Urothelium cell line (cell line): ENCODE measurements around the gene GTF3C6.
"Not testable (repeated sequence)": the region's sequence is repeated elsewhere in the genome, so short reads cannot be mapped to it uniquely, and the experiment has no call there.

Experiments
- DNase-seq: peaks from one replicate; pipeline ENCODE4 v3.0.0; 2011; ENCODE audit warnings: low spot score, mixed read lengths
- FAIRE-seq: peaks from 2 replicates; lab custom pipeline; 2011; peaks lifted over from hg19 to GRCh38; lab: Jason Lieb, UNC

Gene GTF3C6

DNA sequence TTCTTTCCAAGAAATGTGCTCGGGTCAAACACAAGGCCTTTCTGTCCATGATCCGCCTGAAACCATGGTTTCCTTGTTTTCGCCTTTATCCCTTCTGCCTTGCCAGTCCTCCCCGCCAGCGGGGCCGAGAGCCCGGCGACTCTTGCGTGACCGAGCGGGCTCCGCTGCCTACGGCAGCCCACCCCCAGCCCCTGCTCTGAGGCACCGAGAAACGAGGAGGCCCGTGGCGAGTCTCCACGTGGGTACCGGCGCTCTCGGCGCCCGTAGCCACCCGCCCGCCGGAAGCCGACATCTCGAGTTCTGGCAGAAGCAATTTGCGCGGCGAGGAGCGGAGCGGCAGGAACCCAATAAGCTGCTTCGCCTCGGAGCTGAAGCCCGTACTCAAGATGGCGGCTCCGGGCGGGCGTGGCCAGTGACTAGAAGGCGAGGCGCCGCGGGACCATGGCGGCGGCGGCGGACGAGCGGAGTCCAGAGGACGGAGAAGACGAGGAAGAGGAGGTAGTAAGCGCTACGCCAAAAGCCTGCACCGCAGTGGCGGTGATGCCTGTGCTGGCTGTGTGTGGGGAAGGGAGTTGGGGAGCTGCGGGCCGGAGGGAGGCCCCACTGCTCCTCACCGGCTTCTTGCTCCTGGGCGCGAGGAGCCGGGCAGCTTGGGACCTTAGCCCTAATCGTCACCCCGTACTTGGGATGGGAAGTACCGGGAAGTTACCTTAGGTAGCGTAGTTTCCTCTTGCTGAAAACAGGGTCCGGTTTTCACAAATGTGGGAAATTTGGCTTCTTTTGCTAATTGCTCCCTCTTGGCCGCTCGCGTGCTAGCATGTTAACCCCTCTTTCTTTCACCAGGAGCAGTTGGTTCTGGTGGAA is at the start of gene GTF3C6:
Gene GTF3C6 (plus strand): TSS at position 378 of the 864 bp plus-strand sequence. CDS start 64 bp downstream, at position 442.
- no peak for FAIRE-seq
- DNase-seq = peak; percentile 76

DNA sequence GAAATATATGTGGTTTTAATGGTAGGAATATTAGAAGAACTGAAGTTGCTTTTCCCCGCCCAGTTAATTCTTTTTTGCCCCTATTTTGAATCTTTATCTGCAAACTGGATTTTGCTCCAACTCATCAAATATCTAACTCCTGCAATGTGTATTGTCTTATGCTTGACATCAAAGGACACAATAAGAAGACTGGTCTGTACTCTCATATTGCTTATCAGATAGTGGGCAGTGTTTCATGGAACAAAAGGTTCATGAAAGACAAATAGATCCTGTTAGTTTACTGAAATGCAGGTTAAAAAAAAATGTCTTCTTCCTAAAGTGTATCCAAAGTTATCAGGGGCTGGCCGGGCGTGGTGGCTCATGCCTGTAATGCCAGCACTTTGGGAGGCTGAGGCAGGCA is 27.7 kb upstream of the GTF3C6 start:
- no peak for FAIRE-seq
- no peak for DNase-seq

DNA sequence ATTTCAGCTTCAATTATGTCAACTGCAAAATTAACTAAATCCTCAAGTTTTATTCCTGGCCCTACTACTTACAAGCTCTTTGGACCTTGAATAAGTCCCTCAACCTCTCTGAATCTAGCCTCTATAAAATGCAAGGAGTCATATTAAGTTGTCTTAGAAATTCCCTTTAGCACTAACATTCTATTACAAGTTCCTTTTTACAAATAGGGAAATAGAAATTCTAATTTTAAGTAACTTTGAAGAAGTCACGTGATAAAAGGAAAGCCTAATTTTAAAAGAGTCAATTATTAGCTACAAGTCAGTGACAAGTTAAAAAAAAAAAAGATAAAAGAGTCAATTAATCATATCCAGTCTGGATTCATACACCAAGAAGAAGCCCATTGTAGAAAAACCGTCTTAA is 24.6 kb upstream of the GTF3C6 start:
- FAIRE-seq (no peak), DNase-seq (no peak)

DNA sequence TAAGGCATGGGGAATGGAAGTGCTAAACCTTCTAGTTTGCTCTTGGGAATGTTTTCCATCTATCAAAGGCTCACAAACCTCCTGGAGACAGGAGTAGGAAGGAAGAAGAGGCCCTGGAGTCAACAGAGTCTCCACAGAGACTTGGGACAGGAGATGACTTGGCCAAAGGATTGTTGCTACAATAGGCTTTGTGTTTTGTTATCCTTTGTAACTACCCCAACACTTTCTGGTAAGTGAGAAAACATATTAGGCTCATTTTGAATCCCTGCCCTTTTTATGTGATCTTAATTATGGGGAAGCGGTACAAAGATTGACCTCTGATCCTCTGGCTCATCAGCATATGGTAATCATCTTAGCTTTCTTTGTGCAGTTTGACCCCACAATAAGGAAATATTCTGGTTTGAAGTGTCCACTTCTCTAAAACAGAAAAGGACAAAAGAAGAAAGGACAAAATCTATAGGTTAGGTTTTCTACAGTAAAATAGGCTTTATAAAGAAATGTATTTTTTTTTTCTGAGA is 24.1 kb upstream of the GTF3C6 start:
- FAIRE-seq = no peak

DNA sequence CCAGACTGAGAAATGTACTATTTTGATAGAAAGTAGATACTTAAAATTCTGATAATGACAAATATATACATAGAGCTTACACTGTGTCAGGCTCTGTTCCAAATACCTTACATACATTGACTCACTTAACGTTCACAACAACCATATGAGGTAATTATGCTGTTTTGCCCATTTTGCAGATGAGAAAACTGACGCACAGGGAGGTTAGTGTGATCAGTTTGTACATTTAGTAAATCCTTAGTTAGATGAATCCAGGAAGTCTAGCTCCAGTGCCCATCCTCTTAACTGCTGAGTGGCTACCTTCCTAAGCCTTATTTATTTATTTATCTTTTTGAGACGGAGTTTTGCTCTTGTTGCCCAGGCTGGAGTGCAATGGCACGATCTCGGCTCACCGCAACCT is 23.3 kb upstream of the GTF3C6 start:
- DNase-seq = no peak
- no peak for FAIRE-seq

More for the DNA sequence above, 24.1 kb upstream of the GTF3C6 start:
- DNase-seq = no peak

GRCh38 chr6:110938171-110938570 is 20.3 kb upstream of the GTF3C6 start:
- peak; percentile 50 for DNase-seq
- no peak for FAIRE-seq

DNA sequence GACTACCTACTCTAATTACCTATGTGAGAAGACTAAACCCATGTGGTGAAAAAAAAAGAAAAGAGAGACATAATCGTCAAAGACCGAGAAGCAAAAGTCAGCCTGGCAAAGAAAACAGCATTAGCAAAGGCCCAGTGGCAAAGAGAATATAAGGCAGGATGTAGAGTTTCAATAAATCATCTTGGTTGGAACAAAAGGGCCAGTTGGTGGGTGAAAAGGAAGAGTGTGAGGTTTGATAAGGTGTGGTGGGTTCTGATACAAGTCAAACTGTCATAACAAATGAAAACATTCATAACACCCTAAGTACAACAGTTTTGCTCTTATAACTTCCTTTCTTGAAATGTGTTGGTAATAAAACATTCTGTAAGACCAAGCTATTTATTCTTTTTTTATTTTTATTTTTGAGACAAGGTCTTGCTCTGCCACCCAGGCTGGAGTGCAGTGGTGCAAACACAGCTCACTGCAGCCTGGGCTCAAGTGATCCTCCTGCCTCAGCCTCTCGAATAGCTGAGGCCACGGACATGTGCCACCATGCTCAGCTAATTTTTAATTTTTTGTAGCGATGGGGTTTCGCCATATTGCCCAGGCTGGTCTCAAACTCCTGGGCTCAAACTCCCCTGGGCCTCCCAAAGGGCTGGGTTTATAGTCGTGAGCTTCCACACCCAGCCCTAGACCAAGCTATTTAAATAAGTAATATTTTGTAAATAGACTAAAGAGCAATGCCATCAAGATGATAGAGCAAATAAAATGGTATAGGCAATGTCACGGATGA is 18.9 kb upstream of the GTF3C6 start:
- DNase-seq = no peak
- FAIRE-seq = no peak

GRCh38 chr6:110944681-110945151 is 13.8 kb upstream of the GTF3C6 start:
- FAIRE-seq (no peak), DNase-seq (peak; percentile 65)

DNA sequence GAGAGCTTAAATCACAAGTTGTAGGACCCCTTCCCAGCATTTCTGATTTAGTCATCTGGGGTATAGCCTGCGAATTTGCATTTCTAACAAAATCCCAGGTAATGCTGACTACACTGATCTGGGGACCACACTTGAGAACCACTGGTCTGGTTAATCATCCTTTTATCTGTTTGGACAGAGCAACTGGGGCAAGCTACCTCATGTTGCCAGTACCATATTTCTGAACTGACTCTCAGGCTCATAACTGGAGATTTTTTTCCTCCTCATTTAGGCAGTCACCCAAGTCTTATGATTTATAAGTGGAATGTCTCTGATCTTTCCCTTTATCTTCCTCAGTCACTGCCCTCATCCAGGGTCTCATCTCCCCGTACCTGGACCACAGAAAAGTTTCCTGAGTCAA is 12.0 kb upstream of the GTF3C6 start:
- DNase-seq (no peak), FAIRE-seq (no peak)

DNA sequence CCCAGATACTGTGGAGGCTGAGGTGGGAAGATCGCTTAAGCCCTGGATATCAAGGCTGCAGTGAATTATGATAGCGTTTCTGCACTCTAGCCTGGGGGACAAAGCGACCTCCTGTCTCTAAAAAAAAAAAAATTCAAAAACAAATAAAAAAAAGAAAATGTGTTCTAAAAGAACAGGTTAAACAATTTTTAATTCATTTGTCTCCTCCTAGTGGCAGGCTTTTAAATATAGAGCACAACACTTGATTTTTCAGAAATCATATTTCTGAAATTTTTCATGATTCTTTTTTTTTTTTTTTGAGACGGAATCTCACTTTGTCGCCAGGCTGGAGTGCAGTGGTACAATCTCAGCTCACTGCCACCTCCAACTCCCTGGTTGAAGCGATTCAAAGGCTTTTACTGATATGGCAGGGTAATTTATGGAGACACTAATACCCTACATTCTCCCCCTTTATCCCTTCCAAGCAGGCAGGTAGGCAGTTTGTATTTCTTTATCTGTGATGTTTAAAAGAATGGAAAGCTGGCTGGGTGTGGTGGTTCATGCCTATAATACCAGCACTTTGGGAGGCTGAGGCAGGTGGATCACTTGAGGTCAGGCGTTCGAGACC is 8.7 kb upstream of the GTF3C6 start:
- FAIRE-seq (no peak), DNase-seq (no peak)

- FAIRE-seq (no peak), DNase-seq (no peak)
Observed at GRCh38 chr6:110950440-110950839, 8.1 kb upstream of the GTF3C6 start.

DNA sequence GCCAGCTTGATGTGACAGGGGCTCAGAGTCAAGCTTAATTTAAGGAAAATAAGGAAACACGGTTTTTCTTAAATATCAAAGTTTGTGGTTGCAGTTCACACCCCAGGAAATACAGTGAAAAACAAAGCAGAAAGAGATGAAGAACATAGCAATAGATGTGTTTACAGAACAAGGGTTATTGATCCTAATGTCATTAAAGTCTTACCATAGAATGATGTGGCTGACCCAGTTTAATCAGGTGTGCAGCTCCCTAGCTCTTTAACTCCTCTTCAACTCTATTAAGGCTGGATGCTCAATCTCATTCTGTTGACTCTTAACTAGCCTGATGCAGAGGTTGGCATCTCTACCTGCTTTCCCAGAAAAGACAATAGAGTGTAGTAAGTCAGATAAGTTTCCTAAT is 7.5 kb upstream of the GTF3C6 start:
- no peak for FAIRE-seq
- DNase-seq = no peak

DNA sequence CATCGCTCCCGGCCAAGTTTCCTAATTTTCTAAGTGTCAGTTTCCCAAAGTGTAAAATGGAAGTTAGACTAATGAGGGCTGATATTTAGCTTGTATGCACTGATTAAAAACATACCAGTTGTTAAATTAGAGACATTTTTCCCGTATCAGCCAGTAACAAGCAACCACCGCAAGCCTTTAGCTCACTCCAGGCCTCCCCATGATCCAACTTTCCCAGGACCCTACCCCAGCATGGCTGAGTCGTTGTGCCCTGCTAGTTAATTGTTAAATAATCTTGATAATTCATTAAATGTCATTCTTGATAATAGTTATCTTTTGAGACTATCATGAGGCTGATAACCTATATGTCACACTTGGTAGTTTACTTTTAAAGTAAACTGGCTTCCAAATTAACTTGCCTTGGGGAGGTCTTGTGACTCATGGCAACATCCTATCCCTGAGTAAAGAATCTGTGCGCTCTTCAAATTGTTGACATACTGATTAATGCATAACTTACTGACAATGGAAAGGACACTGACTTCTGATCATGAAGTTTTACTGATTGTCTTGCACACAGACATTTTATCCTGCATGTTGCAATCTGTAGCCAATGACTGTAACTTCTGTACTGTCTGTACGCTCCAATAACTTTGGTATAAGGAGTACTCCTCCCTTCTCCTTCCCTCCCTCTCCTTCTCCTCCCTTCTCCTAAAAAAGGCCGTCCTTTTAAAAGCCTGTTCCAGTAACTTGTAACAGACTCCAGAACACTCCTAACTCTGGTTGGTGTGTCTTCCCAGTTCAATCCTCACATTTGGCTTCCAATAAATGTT is 6.3 kb upstream of the GTF3C6 start:
- FAIRE-seq = no peak
- peak; percentile 8 for DNase-seq

DNA sequence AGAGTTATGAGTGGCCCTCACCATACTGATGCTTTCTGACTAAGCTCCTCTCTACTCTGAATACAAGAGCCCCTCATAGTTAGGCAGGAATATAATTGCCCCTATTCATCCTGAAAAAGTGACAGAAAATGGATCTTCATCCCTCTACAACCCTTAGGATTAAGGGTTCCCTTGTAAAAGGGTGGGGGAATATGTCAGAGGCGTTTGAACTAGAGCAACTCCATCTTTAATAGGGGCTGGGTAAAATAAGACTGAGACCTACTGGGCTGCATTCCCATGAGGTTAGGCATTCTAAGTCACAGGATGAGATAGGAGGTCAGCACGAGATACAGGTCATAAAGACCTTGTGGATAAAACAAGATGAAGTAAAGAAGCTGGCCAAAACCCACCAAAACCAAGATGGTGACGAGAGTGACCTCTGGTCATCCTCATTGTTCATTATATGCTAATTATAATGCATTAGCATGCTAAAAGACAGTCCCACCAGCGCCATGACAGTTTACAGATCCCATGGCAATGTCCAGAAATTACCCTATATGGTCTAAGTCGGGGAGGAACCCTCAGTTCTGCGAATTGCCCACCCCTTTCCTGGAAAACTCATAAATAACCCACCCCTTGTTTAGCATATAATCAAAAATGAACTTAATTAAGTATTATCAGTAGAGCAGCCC is 4.7 kb upstream of the GTF3C6 start:
- FAIRE-seq = no peak
- no peak for DNase-seq

DNA sequence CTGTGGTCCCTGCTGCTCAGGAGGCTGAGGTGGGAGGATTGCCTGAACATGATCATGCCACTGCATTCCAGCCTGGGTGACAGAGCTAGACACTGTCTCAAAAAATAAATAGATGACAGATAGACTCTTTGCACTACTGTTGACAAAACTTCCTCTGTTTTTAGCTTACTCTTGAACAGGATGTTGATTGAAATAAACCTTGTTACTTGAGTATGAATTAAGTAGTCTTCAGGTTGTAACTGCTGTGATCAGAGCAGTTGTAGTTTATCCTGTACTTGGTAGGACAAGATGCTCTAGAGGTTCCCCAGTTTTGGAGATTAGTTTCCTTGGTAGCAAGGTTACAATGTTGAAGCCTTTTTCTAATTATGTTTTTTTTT is 1.5 kb downstream of the GTF3C6 start:
- no peak for FAIRE-seq

GRCh38 chr6:110962636-110963035 is 4.1 kb downstream of the GTF3C6 start:
- not testable (repeated sequence) for DNase-seq, FAIRE-seq

More for the DNA sequence above, 1.5 kb downstream of the GTF3C6 start:
- DNase-seq = no peak

- DNase-seq (no peak), FAIRE-seq (no peak)
Observed at GRCh38 chr6:110965629-110966229, 7.2 kb downstream of the GTF3C6 start.

- FAIRE-seq, DNase-seq: not testable (repeated sequence)
Observed at GRCh38 chr6:110968661-110969060, 10.2 kb downstream of the GTF3C6 start.

DNA sequence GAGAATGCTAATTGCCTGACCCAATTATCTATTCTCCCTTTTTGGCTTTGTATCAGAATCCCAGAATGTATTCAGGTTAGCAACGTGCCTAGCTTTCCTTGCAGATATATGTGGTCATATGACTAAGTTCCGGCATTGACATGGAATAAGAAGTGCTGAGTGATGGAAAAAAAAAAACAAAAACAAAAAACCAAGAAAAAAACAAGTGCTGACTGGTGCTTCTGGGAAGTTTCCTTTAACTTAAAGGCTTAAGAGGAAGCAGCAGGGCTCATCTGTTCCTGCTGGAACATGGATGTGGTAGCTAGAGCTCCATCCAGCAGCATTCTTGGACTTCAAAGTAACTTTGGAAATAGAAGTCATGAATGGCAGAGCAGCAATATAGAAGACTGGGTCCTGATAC is 13.0 kb downstream of the GTF3C6 start:
- DNase-seq (no peak), FAIRE-seq (no peak)
